Parathyroid adenoma (tissue), 2 donors: ENCODE measurements around the gene ATF7IP.

ENCODE experiments used
- H2AFZ ChIP-seq: fragments of 300-600 bp; sonication (generic); one replicate; pipeline ENCODE4 v1.7.0; 2017; ENCODE audit warnings: antibody characterized with exemption, mild to moderate bottlenecking
- H3K27ac ChIP-seq: fragments of 300-600 bp; sonication (generic); one replicate; pipeline ENCODE4 v1.7.0; 2017
- H3K27me3 ChIP-seq: fragments of 300-600 bp; sonication (generic); one replicate; pipeline ENCODE4 v1.7.0; 2017; ENCODE audit warnings: low read length; ENCODE audit not compliant: control insufficient read depth, insufficient read depth
- H3K36me3 ChIP-seq: fragments of 300-600 bp; sonication (generic); one replicate; pipeline ENCODE4 v1.7.0; 2017; ENCODE audit warnings: low read length; ENCODE audit not compliant: control insufficient read depth, insufficient read depth
- H3K4me1 ChIP-seq: fragments of 300-600 bp; sonication (generic); one replicate; pipeline ENCODE4 v1.7.0; 2017; ENCODE audit warnings: control low read depth
- H3K4me2 ChIP-seq: fragments of 300-600 bp; sonication (generic); one replicate; pipeline ENCODE4 v1.7.0; 2017; ENCODE audit warnings: low read length
- H3K4me3 ChIP-seq: fragments of 300-600 bp; sonication (generic); one replicate; pipeline ENCODE4 v1.7.0; 2017; ENCODE audit warnings: low read depth, low read length
- H3K79me2 ChIP-seq: fragments of 300-600 bp; sonication (generic); one replicate; pipeline ENCODE4 v1.7.0; 2017; ENCODE audit warnings: control low read depth
- H3K9ac ChIP-seq: fragments of 300-600 bp; sonication (generic); one replicate; pipeline ENCODE4 v1.7.0; 2017; ENCODE audit warnings: mild to moderate bottlenecking
- H3K9me3 ChIP-seq: fragments of 300-600 bp; sonication (generic); one replicate; pipeline ENCODE4 v1.7.0; 2017; ENCODE audit warnings: low read length; ENCODE audit not compliant: control insufficient read depth
- TF ChIP-seq, protein P1 (sequence below): fragments of 300-600 bp; sonication (generic); IDR thresholded peaks from one replicate; pipeline ENCODE4 v1.7.0; 2017; ENCODE audit warnings: antibody characterized with exemption, mild to moderate bottlenecking
- donor health status: primary hyperparathyroidism.

ATF7IP gene

DNA sequence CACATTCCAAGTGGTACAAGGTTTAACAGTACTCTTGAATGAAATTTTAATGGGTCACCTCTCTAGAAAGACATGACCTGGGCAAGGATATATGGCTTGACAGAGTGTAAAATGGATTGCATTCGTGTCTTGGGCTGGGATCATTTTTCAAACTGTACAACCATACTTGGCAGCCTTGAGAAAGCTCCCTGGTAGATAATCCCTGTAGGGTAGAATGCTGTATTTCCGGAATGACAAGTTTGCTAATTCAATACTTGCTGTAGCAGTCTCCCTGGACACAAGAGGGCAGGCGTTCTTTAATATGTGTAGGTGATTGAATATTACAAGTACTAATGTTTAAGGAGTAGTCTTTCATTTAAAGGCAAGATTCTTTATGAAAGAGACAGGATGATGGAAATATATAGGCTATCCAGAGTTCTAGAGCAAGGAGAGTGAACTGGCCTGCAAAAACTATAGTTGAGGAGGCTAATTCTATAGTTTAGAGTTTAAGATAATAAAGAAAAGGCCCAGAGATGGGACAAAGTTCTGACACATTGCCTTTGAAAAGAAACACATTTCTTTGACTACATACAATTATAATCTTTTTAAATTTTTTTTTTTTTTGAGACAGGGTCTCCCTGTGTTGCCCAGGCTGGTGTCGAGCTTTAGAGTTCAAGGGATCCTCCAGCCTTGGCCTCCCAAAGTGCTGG lies 148.8 kb downstream of the ATF7IP start:
- no peaks in the 10 kb centered on the region for H3K79me2 ChIP-seq
- no peak overlapping the region for H3K4me3 ChIP-seq
- no peaks in the 10 kb centered on the region for H3K27me3 ChIP-seq
- H3K9ac ChIP-seq = no peak overlapping the region
- H3K27ac ChIP-seq = peak overlapping the region; percentile 60
- H3K4me2 ChIP-seq = peak overlapping the region; percentile 51
- peaks cover 3% of the 10 kb centered on the region for H3K4me1 ChIP-seq
- H3K36me3 ChIP-seq = no peaks in the 10 kb centered on the region
- peak overlapping the region; percentile 40 for H2AFZ ChIP-seq
- TF ChIP-seq, protein P1, sequence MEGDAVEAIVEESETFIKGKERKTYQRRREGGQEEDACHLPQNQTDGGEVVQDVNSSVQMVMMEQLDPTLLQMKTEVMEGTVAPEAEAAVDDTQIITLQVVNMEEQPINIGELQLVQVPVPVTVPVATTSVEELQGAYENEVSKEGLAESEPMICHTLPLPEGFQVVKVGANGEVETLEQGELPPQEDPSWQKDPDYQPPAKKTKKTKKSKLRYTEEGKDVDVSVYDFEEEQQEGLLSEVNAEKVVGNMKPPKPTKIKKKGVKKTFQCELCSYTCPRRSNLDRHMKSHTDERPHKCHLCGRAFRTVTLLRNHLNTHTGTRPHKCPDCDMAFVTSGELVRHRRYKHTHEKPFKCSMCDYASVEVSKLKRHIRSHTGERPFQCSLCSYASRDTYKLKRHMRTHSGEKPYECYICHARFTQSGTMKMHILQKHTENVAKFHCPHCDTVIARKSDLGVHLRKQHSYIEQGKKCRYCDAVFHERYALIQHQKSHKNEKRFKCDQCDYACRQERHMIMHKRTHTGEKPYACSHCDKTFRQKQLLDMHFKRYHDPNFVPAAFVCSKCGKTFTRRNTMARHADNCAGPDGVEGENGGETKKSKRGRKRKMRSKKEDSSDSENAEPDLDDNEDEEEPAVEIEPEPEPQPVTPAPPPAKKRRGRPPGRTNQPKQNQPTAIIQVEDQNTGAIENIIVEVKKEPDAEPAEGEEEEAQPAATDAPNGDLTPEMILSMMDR = peak; percentile 78
- H3K9me3 ChIP-seq = no peaks in the 10 kb centered on the region

DNA sequence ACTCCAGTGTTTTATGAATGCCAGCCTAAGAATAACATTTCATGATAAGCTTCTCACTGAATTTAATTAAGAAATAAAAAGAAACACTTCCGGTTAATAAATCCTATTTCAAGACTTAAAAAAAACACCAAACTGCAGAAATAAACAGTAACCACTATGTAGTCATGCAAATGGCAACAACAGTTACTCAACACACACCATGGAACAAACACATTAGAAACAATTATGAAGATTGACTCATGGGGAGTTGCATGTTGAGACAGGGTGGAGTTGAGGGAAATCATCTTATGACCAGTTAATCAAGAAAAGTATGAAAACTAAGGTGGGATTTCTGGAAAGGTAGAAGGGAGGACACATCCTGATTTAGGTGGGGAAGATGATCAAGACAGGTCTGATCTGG lies 149.5 kb downstream of the ATF7IP start:
- no peaks in the 10 kb centered on the region for H3K79me2 ChIP-seq
- no peak overlapping the region for H3K4me3 ChIP-seq
- no peaks in the 10 kb centered on the region for H3K27me3 ChIP-seq
- peaks cover 3% of the 10 kb centered on the region for H3K4me1 ChIP-seq
- no peak overlapping the region for H2AFZ ChIP-seq
- TF ChIP-seq, protein P1 = no peak
- no peak overlapping the region for H3K4me2 ChIP-seq
- H3K36me3 ChIP-seq = no peaks in the 10 kb centered on the region
- no peak overlapping the region for H3K9ac ChIP-seq
- no peak overlapping the region for H3K27ac ChIP-seq
- no peaks in the 10 kb centered on the region for H3K9me3 ChIP-seq

DNA sequence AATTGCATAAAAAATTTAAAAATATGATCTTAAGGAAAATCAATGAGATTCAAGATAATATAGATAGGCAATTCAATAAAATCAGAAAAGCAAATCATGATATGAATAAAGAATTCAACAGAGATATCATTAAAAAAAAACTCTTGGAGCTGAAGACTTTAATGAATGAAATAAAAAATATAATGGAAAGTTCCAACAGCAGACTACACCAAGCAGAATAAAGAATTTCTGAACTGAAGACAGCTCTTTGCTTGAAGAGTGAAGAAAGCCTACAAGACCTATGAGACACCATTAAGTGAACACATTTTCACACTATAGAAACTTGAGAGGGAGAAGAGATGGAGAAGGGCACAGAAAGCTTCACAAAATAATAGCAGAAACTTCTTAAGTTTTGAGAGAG lies 156.3 kb downstream of the ATF7IP start:
- H3K36me3 ChIP-seq = no peaks in the 10 kb centered on the region
- H3K4me1 ChIP-seq = no peaks in the 10 kb centered on the region
- no peaks in the 10 kb centered on the region for H3K9me3 ChIP-seq
- H2AFZ ChIP-seq = no peak overlapping the region
- no peaks in the 10 kb centered on the region for H3K27me3 ChIP-seq
- TF ChIP-seq, protein P1 = no peak
- no peak overlapping the region for H3K4me3 ChIP-seq
- H3K4me2 ChIP-seq = no peak overlapping the region
- no peaks in the 10 kb centered on the region for H3K79me2 ChIP-seq
- H3K9ac ChIP-seq = no peak overlapping the region
- no peak overlapping the region for H3K27ac ChIP-seq

DNA sequence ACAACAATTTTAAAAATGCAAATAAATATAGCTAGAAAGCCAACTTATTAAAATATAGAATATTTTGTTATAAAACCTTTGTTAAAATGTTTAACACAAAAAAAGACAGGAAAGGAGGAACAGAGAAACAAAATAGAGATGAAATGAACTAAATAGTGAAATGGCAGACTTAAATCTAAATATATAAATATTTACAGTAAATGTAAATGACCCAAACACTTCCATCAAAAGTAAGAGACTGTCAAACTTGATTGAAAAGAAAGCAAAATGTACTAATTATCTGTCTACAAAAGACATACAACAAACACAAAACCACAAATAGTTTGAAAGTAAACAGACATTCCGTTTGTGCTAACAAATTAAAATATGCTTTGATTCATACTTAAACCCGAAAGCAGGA lies 160.5 kb downstream of the ATF7IP start:
- Histone ChIP-seq H3K4me1 (no peaks in the 10 kb centered on the region), H3K4me2 (no peak overlapping the region), H3K27ac (no peak overlapping the region), H2AFZ (no peak overlapping the region), H3K9ac (no peak overlapping the region), H3K36me3 (no peaks in the 10 kb centered on the region), H3K79me2 (no peaks in the 10 kb centered on the region), H3K9me3 (no peaks in the 10 kb centered on the region), H3K4me3 (no peak overlapping the region), H3K27me3 (no peaks in the 10 kb centered on the region)
- TF ChIP-seq, protein P1 = no peak

DNA sequence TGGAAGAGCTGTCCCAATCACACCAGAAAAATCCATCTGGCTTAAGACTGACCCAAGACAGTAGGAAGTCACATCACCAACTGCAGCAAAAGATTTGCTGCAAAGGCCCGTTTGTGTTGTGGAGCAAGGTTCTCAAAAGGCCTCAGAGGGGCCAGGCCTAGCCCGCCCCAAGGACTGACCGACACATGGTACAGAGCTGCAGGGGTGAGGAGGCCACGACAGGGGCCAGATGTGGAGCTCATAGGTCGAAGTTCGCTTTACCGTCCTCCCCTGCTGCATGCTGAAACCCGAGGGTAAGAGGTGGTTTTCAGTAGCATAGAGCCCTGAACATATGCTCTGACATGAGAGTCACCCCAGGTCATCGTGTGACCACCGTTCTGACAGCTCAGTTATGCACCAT lies 166.7 kb downstream of the ATF7IP start:
- no peaks in the 10 kb centered on the region for H3K27me3 ChIP-seq
- H3K4me3 ChIP-seq = no peak overlapping the region
- H3K9ac ChIP-seq = no peak overlapping the region
- H3K4me1 ChIP-seq = no peaks in the 10 kb centered on the region
- H2AFZ ChIP-seq = no peak overlapping the region
- TF ChIP-seq, protein P1 = no peak
- H3K9me3 ChIP-seq = no peaks in the 10 kb centered on the region
- no peaks in the 10 kb centered on the region for H3K79me2 ChIP-seq
- no peak overlapping the region for H3K4me2 ChIP-seq
- no peaks in the 10 kb centered on the region for H3K36me3 ChIP-seq
- no peak overlapping the region for H3K27ac ChIP-seq
